ENCODE measurements around the gene TNS4. TPM values are rescaled to one million over a fixed set of nuclear protein-coding genes. Genes with fewer than 3 reads are reported as not detected.

Gene TNS4
- total RNA-seq, 2 experiments from 2014 or later, result 0.22 to 0.97 TPM

GRCh38 chr17:40433551-40434415 is 67.6 kb downstream of the TNS4 start:
- Histone ChIP-seq H3K4me2 (ENCODE audit: low read length) (no peak overlapping the region), H3K79me2 (ENCODE audit: insufficient read depth, low read depth, low read length) (no peaks in the 10 kb centered on the region), H4K20me1 (ENCODE audit: insufficient read depth, low read length) (no peaks in the 10 kb centered on the region), H3K4me3 (ENCODE audit: low read depth, low read length, poor library complexity, severe bottlenecking) (no peak overlapping the region), H3K36me3 (ENCODE audit: insufficient read depth, low read length) (no peaks in the 10 kb centered on the region), H3K9me2 (ENCODE audit: insufficient read depth, low read length) (no peaks in the 10 kb centered on the region), H2AFZ (ENCODE audit: low read length) (no peak overlapping the region), H3K9me3 (ENCODE audit: low read length) (no peaks in the 10 kb centered on the region), H3K27ac (ENCODE audit: low read depth, low read length, poor library complexity, severe bottlenecking) (no peak overlapping the region), H3K4me1 (ENCODE audit: insufficient read depth, low read length, poor library complexity, severe bottlenecking) (peaks cover 9% of the 10 kb centered on the region)
- ChIA-PET CTCF (ENCODE audit: unreplicated experiment) (no interaction called here), POLR2A (interaction anchor here (1.5 kb wide), 1 partner anchor 16 kb away, joined by 3 read pairs; the partner anchor contains the start of gene TOP2A)
- intact Hi-C loops (cut with micrococcal nuclease; ENCODE audit: unreplicated experiment), result no loop called here
- TF ChIP-seq CTCF (conservative IDR thresholded peaks at IDR 0.05; ENCODE audit: low read length), result peak; percentile 74
- TF ChIP-seq EZH2phosphoT487 (IDR thresholded peaks at IDR 0.05; ENCODE audit: borderline replicate concordance, low read depth, low read length), result no peak
- BruUV-seq (replicated peaks), result no TSS peak
- peak; percentile 34 for DNase-seq (ENCODE audit: low spot score)

- no TSS peak for BruUV-seq (replicated peaks)
- no peaks in the 10 kb centered on the region for H3K9me3 ChIP-seq (ENCODE audit: low read length)
- H3K4me3 ChIP-seq (ENCODE audit: low read depth, low read length, poor library complexity, severe bottlenecking), result no peak overlapping the region
- TF ChIP-seq CTCF (conservative IDR thresholded peaks at IDR 0.05; ENCODE audit: low read length) (no peak), EZH2phosphoT487 (IDR thresholded peaks at IDR 0.05; ENCODE audit: borderline replicate concordance, low read depth, low read length) (no peak)
- intact Hi-C loops (cut with micrococcal nuclease; ENCODE audit: unreplicated experiment), result no loop called here
- H2AFZ ChIP-seq (ENCODE audit: low read length), result no peak overlapping the region
- H3K9me2 ChIP-seq (ENCODE audit: insufficient read depth, low read length), result no peaks in the 10 kb centered on the region
- no peaks in the 10 kb centered on the region for H4K20me1 ChIP-seq (ENCODE audit: insufficient read depth, low read length)
- no peak overlapping the region for H3K4me2 ChIP-seq (ENCODE audit: low read length)
- POLR2A ChIA-PET, result no interaction called here
- CTCF ChIA-PET (ENCODE audit: unreplicated experiment), result no interaction called here
- H3K79me2 ChIP-seq (ENCODE audit: insufficient read depth, low read depth, low read length), result no peaks in the 10 kb centered on the region
- H3K36me3 ChIP-seq (ENCODE audit: insufficient read depth, low read length), result no peaks in the 10 kb centered on the region
- no peak overlapping the region for H3K27ac ChIP-seq (ENCODE audit: low read depth, low read length, poor library complexity, severe bottlenecking)
- H3K4me1 ChIP-seq (ENCODE audit: insufficient read depth, low read length, poor library complexity, severe bottlenecking), result peaks cover 9% of the 10 kb centered on the region
- DNase-seq (ENCODE audit: low spot score), result no peak
Measured at GRCh38 chr17:40432864-40433528, 68.4 kb downstream of the TNS4 start.

GRCh38 chr17:40431231-40431602 is 70.2 kb downstream of the TNS4 start:
- no peaks in the 10 kb centered on the region for H3K36me3 ChIP-seq (ENCODE audit: insufficient read depth, low read length)
- ChIA-PET CTCF (ENCODE audit: unreplicated experiment) (no interaction called here), POLR2A (no interaction called here)
- BruUV-seq (replicated peaks), result no TSS peak
- intact Hi-C loops (cut with micrococcal nuclease; ENCODE audit: unreplicated experiment), result no loop called here
- H3K9me3 ChIP-seq (ENCODE audit: low read length), result no peaks in the 10 kb centered on the region
- H3K9me2 ChIP-seq (ENCODE audit: insufficient read depth, low read length), result no peaks in the 10 kb centered on the region
- no peaks in the 10 kb centered on the region for H4K20me1 ChIP-seq (ENCODE audit: insufficient read depth, low read length)
- H3K27ac ChIP-seq (ENCODE audit: low read depth, low read length, poor library complexity, severe bottlenecking), result no peak overlapping the region
- H3K4me2 ChIP-seq (ENCODE audit: low read length), result no peak overlapping the region
- no peak for DNase-seq (ENCODE audit: low spot score)
- no peaks in the 10 kb centered on the region for H3K4me1 ChIP-seq (ENCODE audit: insufficient read depth, low read length, poor library complexity, severe bottlenecking)
- H2AFZ ChIP-seq (ENCODE audit: low read length), result no peak overlapping the region
- H3K4me3 ChIP-seq (ENCODE audit: low read depth, low read length, poor library complexity, severe bottlenecking), result no peak overlapping the region
- TF ChIP-seq EZH2phosphoT487 (IDR thresholded peaks at IDR 0.05; ENCODE audit: borderline replicate concordance, low read depth, low read length) (no peak), CTCF (conservative IDR thresholded peaks at IDR 0.05; ENCODE audit: low read length) (no peak)
- no peaks in the 10 kb centered on the region for H3K79me2 ChIP-seq (ENCODE audit: insufficient read depth, low read depth, low read length)
